Right renal cortex interstitium (tissue), 3 donors: Measurements from ENCODE around the gene COL4A6. TPM values are rescaled to one million over a fixed set of nuclear protein-coding genes. Genes with fewer than 3 reads are reported as not detected.
"Not testable (repeated sequence)": the region's sequence is repeated elsewhere in the genome, so short reads cannot be mapped to it uniquely, and the experiment has no call there.

Experiments
- DNase-seq, 3 donors: peaks; one replicate each; pipeline ENCODE4 v3.0.0-alpha.2; 2013; ENCODE audit warnings: low read depth in 3 of 3, low spot score in 2 of 3
- polyA plus RNA-seq, 3 donors: library from polyadenylated mRNA; unstranded; fragments of 120-200 nt; gene quantifications; one replicate each; pipeline ENCODE4 v1.2.1, GENCODE V29; 2013; ENCODE audit not compliant: insufficient read length in 3 of 3

The COL4A6 gene
- polyA plus RNA-seq, 3 donors, result 15.6 to 16.9 (median 16.0) TPM

DNA sequence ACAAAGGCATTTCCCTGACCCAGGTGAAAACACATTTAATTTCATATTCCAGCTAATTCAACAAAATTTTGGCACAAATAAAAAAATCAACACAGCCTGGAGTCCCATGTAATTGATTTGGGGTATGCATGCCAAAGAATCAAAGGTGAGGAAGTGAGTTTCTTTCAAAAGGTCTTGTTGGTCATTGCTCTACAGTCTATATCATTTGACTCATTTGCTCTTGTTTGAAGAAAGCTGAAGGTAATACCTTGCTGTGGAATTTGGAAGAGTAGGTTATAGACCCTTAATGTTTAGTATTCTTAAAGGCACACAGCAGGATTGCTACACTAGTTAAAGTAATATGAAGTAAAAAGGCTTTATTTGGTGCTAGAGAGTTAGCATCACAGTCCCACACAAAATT is 25.4 kb downstream of the COL4A6 start:
- DNase-seq, result no peak

DNA sequence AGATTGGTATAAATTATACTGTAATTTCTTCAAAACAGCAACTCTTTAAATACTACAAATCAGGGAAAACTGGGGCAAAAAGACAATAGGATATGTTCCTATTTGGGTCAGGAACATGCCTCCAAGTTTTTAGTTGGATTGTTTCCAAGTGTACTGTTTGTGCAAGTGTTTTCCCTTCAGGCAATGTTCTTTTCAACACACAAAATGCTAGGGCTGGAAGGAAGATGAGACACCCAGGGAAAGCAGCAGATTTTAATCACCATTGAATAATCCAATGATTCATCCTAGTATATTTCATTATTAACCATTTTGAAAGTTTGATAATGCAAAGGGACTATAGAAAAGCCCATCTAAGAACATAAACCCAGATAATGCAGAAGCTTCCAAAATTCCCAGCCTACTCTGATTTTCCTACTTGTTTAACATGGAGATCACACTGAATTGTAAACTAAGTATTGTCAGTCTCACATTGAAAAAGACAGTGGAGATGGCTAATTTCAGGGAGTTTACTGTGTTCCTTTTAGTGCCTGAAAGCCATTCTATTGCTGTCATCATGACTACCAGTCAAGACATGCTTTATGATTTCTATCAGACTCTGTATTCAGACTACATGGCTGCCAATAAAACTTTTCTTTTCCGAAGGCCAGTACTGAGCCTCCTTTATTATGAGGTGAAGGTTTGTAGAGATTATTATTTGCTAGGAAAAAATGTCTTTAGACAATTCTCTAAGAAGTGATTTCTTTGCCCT is 38.6 kb downstream of the COL4A6 start:
- no peak for DNase-seq

DNA sequence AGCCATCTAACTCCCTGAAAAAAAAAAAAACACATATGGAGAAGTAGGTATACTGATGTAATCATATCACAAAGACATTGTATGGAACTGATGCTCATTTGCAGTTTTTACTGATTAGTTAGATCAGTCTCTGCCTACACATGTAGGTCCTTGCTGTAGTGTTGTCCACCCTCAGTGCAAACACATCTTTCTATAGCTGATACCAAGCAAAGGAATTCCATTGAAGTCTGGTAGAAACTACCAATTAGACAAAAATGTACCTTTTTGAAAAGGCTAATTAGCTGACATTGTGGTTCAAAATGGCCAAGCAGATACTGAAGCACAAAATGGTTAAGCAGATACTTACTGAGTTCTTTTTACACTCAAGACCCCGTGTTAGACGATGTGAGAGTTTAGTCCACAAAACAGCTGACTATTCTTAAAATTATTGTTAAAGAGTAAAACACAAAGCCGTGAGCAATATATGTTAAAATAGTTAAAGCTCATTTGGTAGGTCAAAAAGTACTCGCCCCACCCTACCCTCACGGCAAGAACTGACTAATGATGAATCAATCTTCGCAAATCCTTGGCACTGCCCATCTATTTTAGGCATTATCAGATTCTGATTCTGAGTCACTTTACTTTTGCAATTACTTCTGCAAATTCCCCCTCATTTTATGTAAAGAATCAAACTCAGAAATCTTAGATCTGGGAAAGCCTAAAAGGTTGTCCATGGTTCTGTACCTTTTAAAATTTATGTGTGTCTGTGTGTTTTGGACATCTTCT is 40.4 kb downstream of the COL4A6 start:
- no peak for DNase-seq

DNA sequence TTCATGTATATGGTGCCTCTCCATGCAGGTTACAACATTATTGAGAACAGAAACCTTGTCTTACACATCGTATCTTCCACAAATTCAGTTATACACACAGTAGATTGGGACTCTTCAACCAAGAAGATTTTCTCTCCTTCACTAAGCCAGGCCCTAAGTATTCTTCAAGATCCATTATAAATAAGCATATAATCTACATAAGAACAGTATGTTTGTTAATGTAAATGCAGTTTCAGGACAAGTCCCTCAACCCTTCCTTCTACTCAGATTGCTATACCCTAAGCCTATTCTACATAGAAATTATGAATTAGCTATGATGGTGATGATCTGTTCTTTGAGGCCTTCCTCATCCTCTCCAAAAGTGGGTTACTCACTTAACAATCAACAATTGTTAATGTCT is 41.2 kb downstream of the COL4A6 start:
- no peak for DNase-seq

DNA sequence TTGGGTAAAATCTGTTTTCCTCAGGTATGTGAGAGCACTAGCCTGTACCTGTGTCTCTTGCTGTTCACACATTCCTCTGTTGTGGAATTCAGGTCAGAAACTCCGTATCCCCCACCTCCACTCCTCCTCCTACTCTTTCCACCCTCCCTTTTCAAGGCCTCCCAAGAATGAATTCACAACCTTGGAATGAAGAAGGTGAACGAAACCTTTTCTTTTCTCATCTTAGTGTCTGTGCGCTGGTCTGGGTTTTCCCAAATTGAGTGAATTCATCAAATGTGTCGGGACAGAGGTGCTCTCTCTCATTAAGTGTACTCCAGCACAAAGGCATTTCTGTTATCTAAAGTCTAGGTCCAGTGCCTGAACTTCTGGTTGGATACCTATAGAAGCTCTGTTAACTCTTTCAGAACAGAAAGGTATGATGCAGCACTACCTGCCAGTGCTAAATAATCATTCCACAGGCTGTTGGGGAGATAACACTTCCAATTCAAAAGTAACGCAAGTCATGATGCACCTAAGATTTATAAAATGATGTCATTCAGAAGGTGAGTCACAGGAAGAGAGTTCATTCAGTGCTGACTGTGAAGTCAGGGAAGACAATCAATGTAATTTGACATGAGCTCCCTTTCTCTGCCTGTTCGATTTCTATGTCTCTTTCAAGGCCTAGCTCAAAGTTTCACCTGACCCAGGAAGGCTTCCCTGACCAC is 41.9 kb downstream of the COL4A6 start:
- no peak for DNase-seq

DNA sequence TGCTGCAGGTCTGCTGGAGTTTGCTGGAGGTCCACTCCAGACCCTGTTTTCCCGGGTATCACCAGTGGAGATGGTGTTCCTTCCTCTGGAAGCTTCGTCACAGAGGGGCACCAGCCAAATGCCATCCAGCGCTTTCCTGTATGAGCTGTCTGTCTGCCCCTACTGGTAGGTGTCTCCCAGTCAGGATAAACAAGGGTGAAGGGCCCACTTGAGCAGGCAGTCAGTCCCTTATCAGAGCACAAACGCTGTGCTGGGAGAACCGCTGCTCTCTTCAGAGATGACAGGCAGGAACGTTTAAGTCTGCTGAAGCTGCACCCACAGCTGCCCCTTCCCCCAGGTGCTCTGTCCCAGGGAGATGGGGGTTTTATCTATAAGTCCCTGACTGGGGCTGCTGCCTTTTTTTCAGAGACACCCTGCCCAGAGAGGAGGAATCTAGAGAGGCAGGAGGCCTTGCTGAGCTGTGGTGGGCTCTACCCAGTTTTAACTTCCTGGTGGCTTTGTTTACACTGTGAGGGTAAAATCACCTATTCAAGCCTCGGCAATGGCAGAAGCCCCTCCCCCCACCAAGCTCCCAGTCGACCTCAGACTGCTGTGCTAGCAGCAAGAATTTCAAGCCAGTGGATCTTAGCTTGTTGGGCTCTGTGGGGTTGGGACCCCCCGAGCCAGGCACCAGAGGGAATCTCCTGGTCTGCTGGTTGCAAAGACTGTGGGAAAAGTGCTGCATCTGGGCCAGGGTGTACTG is 47.1 kb downstream of the COL4A6 start:
- DNase-seq, result not testable (repeated sequence)

DNA sequence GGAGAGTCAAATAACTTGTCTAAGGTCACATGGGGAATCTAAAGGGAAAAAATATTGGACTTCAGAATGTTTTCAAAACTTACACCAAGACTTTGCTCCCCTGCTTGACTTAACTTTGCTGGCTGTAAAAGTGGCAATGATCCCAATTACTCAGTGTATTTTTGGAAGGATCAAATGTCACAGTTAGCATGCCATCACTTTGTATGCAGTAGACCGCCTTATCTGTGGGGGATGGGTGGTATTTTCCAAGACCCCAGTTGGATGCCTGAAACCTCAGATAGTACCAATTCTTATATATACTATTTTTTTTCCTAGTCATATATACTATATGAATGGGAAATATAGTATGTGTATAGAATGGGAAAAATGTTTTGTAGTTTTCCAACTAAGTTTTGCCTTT is 53.4 kb downstream of the COL4A6 start:
- no peak for DNase-seq

DNA sequence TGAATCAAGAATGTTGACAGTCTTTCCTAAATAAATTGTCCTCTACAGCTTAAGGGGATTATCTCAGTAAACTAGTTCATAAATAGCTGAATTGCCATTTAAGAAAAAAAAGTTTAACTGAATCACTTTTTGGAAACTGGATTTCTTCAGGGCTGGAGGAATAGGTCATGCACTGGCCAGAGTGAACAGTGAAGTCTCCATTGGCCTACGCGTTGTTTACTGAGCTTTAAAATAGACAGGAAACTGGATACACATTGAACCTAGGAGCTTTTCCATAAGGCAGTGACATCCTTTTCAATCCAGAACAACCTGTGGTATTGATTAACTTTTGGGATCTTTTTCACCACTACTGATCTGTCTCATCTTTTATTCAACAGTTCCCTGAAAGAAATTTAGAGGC is 58.0 kb downstream of the COL4A6 start:
- no peak for DNase-seq

DNA sequence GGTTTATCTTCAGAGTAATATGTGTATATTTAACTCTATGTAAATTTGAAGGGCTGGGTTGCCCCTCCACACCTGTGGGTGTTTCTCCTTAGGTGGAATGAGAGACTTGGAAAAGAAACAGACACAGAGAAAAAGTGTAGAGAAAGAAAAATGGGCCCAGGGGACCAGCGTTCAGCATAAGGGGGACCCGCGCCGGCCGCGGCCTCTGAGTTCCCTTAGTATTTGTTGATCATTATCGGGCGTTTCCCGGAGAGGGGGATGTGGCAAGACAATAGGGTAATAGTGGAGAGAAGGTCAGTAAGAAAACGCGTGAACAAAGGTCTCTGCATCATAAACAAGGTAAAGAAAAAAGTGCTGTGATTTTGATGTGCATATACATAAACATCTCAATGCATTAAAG is 61.4 kb downstream of the COL4A6 start:
- not testable (repeated sequence) for DNase-seq

DNA sequence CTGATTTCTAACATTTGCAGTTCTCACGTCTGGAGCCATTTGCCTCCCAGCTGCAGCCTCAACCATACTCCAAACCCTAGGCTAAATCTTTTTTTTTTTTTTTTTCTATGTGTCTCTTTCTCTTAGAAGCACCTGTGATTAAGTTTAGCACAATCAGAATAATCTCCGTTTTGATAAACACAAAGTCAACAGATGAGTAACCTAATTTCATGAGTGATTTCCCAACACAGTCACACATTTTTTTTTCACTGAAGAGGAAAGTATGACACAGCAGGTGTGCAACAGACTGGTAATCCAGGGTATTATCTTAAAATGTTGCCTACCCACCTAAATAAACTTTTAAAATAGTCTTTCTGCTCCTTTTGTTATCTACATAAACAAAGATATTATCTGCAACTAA is 62.6 kb downstream of the COL4A6 start:
- not testable (repeated sequence) for DNase-seq

DNA sequence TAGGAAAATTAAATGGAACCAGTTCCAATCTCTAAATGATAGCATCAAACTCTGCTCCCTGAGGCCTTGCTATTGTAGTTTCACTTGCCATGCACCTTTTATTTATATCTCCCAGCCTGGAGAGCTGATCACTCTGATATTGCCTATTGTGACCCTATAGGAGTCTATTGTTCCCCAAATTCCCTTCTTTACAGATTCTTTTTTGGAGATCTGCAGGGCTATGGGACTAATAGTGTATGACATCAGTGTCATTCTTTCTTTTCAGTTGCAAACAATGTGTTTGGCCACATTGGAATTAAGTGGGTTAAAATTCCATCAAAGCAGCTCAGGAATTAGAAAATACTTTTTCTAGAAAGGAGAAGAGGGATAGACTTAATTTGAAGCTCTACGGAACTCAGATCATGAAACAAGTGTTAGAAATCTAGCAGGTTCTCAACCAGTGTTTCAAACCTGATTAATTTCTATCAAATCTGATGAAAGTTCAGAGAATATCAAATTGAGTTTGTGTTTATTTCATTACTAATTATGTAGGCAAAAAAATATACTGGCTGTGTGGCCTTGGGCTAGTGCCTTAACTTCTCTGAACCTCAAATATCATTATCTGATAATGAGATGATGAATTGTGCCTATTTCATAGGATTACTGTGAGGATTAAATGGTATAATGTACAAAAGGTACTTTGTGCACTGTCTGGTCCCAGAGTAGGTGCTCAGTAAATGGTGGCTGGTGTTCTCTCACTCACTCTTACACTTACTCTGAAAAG is 71.4 kb downstream of the COL4A6 start:
- DNase-seq, result no peak

DNA sequence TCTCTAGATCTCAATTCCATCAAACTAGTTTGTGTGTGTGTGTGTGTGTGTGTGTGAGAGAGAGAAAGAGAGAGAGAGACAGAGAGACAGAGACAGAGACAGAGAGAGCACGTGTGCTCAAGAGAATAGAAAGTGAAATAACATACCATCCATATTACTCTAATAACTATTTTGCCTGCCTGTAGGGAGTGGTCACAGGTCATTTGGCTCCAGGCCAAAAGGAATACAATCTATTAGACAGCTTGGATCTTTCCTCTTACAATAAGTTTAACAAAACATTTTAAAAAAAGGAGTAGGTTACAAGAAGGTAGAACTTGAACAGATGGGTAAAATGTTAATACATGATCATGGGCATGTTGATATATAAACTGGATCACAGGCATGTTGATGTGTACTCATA is 76.2 kb downstream of the COL4A6 start:
- no peak for DNase-seq

DNA sequence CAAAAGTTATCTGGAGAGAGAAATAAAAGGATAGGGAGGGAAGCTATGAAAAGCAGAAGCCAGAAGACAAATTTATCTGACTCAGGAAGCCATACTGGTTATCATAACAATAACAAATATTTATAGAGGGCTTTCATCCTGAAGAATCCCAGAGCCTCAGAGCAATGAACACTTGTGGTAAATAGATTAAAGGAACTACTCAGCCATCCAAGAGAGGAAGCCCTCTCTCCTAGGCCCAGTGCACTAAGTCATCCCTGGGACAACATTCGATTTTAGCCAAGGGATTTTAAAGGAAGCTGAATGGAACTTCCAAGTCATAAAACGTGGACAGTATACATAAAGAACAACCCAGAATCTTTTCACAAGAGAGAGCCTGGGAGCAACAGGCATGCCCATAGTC is 76.9 kb downstream of the COL4A6 start:
- no peak for DNase-seq

DNA sequence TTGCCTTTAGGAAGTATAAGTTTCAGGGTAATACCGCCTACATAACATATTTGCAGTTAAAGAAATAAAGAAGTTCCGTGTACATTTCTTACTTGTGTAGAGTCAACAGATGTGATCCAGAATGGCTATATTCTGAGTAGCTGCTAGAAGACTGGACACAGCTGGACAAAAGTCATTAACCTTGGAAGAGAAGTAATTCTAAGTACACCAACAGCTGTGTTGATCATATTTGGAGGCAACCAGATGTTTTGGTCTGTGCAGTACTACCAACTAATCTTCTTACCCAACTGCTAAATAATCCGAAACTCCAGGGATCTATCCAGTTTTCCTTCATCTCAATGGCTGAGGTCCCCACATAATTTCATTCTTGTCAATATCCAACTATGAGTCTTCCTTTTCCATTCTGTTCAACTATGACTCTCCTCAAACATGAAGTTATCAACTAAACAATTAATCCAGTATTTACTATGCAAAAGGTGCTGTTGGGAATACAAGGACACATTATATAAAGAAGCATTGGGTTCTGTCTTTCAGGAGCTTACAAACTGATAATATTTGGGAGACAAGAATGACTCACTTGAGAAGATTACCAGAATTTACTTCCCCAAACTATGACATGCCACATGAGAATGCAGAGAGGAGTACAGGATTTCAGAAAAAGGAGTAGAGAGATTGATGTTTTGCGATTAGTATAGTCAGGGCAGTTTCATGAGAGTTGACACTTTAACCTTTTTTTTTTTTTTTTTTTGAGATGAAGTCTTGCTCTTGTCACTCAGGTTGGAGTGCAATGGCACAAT is 78.2 kb downstream of the COL4A6 start:
- no peak for DNase-seq

DNA sequence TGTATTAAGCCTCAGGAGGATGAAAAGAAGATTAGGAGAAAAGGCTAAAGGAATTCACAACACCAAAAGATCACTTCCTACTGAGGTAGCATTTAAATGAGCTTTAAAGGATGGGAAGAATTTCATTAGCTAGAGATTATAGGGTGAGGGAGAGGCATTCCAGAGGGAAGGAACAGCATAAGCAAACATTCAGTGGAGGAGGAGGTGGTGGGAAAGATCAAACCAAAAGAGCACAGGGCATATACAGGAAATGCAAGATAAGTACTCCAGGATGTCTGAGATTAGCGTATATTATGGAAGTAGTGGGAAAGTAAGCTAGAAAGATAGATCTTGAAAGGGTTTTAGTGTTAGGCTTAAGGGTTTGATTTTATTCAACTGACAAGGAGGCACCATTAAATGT is 84.8 kb downstream of the COL4A6 start:
- no peak for DNase-seq

DNA sequence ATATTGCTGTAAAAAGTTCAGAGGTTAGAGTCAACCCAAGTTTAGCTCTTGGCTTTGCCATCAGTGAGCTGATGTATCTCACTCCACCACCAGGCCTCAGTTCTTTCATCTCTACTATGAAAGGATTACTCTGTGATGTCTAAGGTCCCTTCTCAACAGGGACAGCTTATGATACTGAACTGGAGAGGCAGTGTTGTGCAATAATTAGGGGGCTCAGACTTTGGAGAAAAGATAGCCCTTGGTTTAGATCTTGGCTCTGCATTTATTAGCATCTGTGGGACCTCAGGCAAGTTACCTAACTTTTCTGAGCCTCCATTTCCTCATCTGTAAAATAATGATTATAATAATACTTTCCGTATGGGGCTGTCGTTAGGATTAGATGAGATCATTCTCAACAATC is 89.0 kb downstream of the COL4A6 start:
- DNase-seq, result no peak

DNA sequence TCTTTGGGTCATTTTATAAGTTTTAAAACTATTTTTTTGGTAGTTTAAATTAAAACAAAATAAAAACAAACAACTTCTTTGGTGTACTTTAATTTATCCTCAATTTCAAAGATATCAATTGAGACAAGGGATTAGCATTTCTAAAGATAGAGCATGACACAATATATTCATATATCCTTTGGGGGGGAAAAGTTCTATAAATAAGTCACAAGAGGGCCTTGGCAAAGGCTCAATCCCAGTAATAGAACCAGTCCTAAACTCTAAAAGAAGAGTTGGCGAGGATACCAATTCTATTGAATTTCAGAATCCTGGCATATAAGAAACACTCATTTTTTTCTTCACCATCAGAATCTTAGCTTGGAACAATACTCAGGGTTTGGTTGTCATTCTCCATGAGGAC is 89.7 kb downstream of the COL4A6 start:
- DNase-seq, result no peak

DNA sequence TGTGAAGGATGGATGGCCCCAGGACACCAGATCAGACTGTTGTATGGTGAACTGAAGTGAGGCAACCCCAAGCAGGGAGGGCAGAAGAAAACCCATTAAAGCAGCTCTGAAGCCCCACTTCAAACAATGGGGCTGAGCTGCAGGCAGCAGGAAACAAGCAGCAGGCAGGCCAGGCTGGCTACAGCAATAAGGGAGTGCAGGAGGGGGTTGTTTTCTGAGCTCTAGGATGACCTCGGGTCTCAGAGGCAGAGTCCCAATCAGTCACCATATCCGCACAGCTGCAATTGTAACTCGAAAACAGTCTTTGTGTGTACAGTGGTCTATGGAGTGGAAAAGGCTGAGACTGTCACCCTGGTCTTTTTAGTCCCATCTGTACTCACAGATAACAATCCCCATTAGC is 90.4 kb downstream of the COL4A6 start:
- no peak for DNase-seq

DNA sequence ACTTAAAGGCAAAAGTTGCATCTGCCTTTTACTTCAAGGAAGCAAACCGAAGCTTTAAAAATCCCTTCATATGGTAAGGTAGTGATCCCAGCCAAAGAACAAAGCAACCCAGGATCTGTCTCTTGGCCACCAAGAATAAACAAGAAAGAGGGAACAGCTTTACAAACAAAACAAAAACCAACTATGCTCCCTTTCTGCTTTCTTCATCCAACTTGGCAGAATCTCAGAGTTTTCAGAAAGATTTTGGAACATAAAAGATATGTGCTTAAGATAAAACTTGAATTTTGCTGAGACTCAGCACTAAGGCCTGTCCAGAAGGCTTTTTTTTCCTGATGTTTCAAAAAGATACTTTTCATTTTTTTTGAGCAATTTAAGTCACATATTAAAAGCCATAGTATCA is 94.0 kb downstream of the COL4A6 start:
- no peak for DNase-seq
